GM23338 (cell line): Measurements from ENCODE around the gene ST6GALNAC3. TPM values are rescaled to one million over a fixed set of nuclear protein-coding genes. Genes with fewer than 3 reads are reported as not detected.

ENCODE experiments used
- ATAC-seq: fragments of 200-7000 bp; cut with Tn5 transposase; 3 replicates; pipeline ENCODE4 v1.9.1; 2020
- DNase-seq: peaks from one replicate; pipeline ENCODE4 v3.0.0-alpha.2; 2015; ENCODE audit warnings: low spot score
- H2AFZ ChIP-seq: fragments of 200-600 bp; sonication (generic); 2 replicates; pipeline ENCODE4 v1.8.0; 2016; ENCODE audit warnings: antibody characterized with exemption, mild to moderate bottlenecking, moderate library complexity
- H3F3A ChIP-seq: fragments of 200-600 bp; sonication (generic); replicated peaks from 2 replicates; pipeline ENCODE4 v1.8.0; 2017; ENCODE audit warnings: antibody characterized with exemption, mixed run types, low read depth
- H3K27ac ChIP-seq: fragments of 200-600 bp; sonication (generic); 2 replicates; pipeline ENCODE4 v1.6.1; 2016; ENCODE audit warnings: low read depth
- H3K27me3 ChIP-seq: fragments of 200-600 bp; sonication (generic); 2 replicates; pipeline ENCODE4 v1.8.0; 2016; ENCODE audit warnings: mild to moderate bottlenecking, mixed run types, moderate library complexity; ENCODE audit not compliant: insufficient read depth
- H3K36me3 ChIP-seq: fragments of 200-600 bp; sonication (generic); 2 replicates; pipeline ENCODE4 v1.8.0; 2016; ENCODE audit warnings: mild to moderate bottlenecking; ENCODE audit not compliant: insufficient read depth
- H3K4me1 ChIP-seq: fragments of 200-600 bp; sonication (generic); 2 replicates; pipeline ENCODE4 v1.8.0; 2016; ENCODE audit warnings: mild to moderate bottlenecking, moderate library complexity; ENCODE audit not compliant: insufficient read depth
- H3K4me2 ChIP-seq: fragments of 200-600 bp; sonication (generic); 2 replicates; pipeline ENCODE4 v1.7.1; 2017; ENCODE audit warnings: mixed run types
- H3K4me3 ChIP-seq: fragments of 200-600 bp; sonication (generic); 2 replicates; pipeline ENCODE4 v1.6.1; 2016; ENCODE audit warnings: mixed run types
- H3K79me2 ChIP-seq: fragments of 200-600 bp; sonication (generic); replicated peaks from 2 replicates; pipeline ENCODE4 v1.8.0; 2017; ENCODE audit warnings: mild to moderate bottlenecking; ENCODE audit not compliant: insufficient read depth
- H3K9me2 ChIP-seq: fragments of 200-600 bp; sonication (generic); 2 replicates; pipeline ENCODE4 v1.8.0; 2017; ENCODE audit not compliant: insufficient read depth
- H4K20me1 ChIP-seq: fragments of 200-600 bp; sonication (generic); replicated peaks from 2 replicates; pipeline ENCODE4 v1.8.0; 2017; ENCODE audit warnings: mild to moderate bottlenecking; ENCODE audit not compliant: insufficient read depth
- H3K27ac Mint-ChIP-seq: 2 replicates; pipeline ENCODE4 v1.8.0; 2020; ENCODE audit warnings: inconsistent platforms, mild to moderate bottlenecking, moderate library complexity, mixed read lengths
- H3K27me3 Mint-ChIP-seq: 3 replicates; pipeline ENCODE4 v1.8.0; 2022; ENCODE audit warnings: low read depth, mild to moderate bottlenecking, moderate library complexity, mixed read lengths, inconsistent platforms; ENCODE audit not compliant: insufficient read depth, poor library complexity
- H3K36me3 Mint-ChIP-seq: 3 replicates; pipeline ENCODE4 v1.8.0; 2021; ENCODE audit warnings: low read depth, mild to moderate bottlenecking, inconsistent platforms, moderate library complexity, mixed read lengths
- H3K4me1 Mint-ChIP-seq: 3 replicates; pipeline ENCODE4 v1.8.0; 2020; ENCODE audit warnings: mild to moderate bottlenecking, inconsistent platforms, mixed read lengths
- H3K4me3 Mint-ChIP-seq: 3 replicates; pipeline ENCODE4 v1.8.0; 2021; ENCODE audit warnings: moderate library complexity, mild to moderate bottlenecking, inconsistent platforms, mixed read lengths
- H3K9me3 Mint-ChIP-seq: 3 replicates; pipeline ENCODE4 v1.8.0; 2020; ENCODE audit warnings: moderate library complexity, mild to moderate bottlenecking, inconsistent platforms, mixed read lengths
- CREB1 ChIP-seq: fragments of 250-450 bp; sonication (Bioruptor Pico); IDR thresholded peaks from 2 replicates; pipeline ENCODE4 v1.5.0; 2020; ENCODE audit warnings: low read depth, mild to moderate bottlenecking, moderate library complexity
- CTCF ChIP-seq, 2 experiments: fragments of 200-600 bp in 1 of 2; sonication (generic) in 1 of 2; conservative IDR thresholded peaks; 2 replicates each; pipeline versions ENCODE4 v1.5.1 to v1.6.1; 2016 to 2017; ENCODE audit warnings: antibody characterized with exemption in 2 of 2, low read depth in 2 of 2, mild to moderate bottlenecking in 2 of 2, moderate library complexity in 1 of 2
- ETS1 ChIP-seq: IDR thresholded peaks from 2 replicates; pipeline ENCODE4 v1.6.1; 2016; ENCODE audit warnings: antibody characterized with exemption
- EZH2 ChIP-seq: fragments of 200-600 bp; sonication (generic); IDR thresholded peaks from one replicate; pipeline ENCODE4 v1.8.0; 2017; ENCODE audit warnings: antibody characterized with exemption, mild to moderate bottlenecking, low read depth; ENCODE audit not compliant: unreplicated experiment
- EZH2phosphoT487 ChIP-seq: fragments of 200-600 bp; sonication (generic); IDR thresholded peaks from one replicate; pipeline ENCODE4 v1.8.1; 2018; ENCODE audit warnings: antibody characterized with exemption; ENCODE audit not compliant: unreplicated experiment
- JUNB ChIP-seq: IDR thresholded peaks from one replicate; pipeline ENCODE4 v1.6.1; 2016; ENCODE audit warnings: antibody characterized with exemption; ENCODE audit not compliant: unreplicated experiment
- STAT1 ChIP-seq: IDR thresholded peaks from one replicate; pipeline ENCODE4 v1.6.1; 2016; ENCODE audit warnings: antibody characterized with exemption; ENCODE audit not compliant: unreplicated experiment
- ZNF114 ChIP-seq: fragments of 250-450 bp; sonication (Bioruptor Pico); IDR thresholded peaks from 2 replicates; pipeline ENCODE4 v1.5.0; 2020; ENCODE audit warnings: mild to moderate bottlenecking, moderate library complexity
- ZNF462 ChIP-seq: fragments of 250-450 bp; sonication (Bioruptor Pico); IDR thresholded peaks from 2 replicates; pipeline ENCODE4 v1.5.0; 2020; ENCODE audit warnings: mild to moderate bottlenecking, moderate library complexity
- polyA plus RNA-seq: library from polyadenylated mRNA; unstranded; fragments of >200 nt; fragmentation: Nextera tagmentation; extraction: Ambion mirVana; gene quantifications from 2 replicates; pipeline ENCODE4 v1.2.1, GENCODE V29; 2016
- total RNA-seq: library from RNA; depleted of rRNA; stranded (reverse); fragments of >200 nt; shearing (Covaris generic); gene quantifications from 2 replicates; pipeline ENCODE4 v1.2.3, GENCODE V29; 2014

Gene ST6GALNAC3
- total and polyA plus RNA-seq, 2 experiments from 2014 or later = 4.7 to 11.6 TPM

- DNase-seq = peak; percentile 31
- H3F3A ChIP-seq = no peaks in the 10 kb centered on the region
- no peaks in the 10 kb centered on the region for H3K36me3 ChIP-seq
- Mint-ChIP-seq H3K36me3 (no peaks in the 10 kb centered on the region), H3K4me1 (peaks cover 46% of the 10 kb centered on the region), H3K27me3 (no peaks in the 10 kb centered on the region), H3K9me3 (peaks cover 4% of the 10 kb centered on the region; the same call in 2 of the 3 replicates), H3K27ac (no peak overlapping the region), H3K4me3 (no peak overlapping the region)
- H2AFZ ChIP-seq = no peak overlapping the region
- H3K4me3 ChIP-seq = no peak overlapping the region
- H3K79me2 ChIP-seq = no peaks in the 10 kb centered on the region
- H3K27ac ChIP-seq = no peak overlapping the region
- no peak for TF ChIP-seq EZH2
- TF ChIP-seq CTCF (conservative IDR thresholded peaks at IDR 0.05; ENCODE audit: low read depth in 2 of 2) = no peak
- no peak for TF ChIP-seq ZNF462 (CRISPR knock-in tag)
- TF ChIP-seq JUNB = no peak
- no peak for TF ChIP-seq EZH2phosphoT487
- no peak for TF ChIP-seq ZNF114 (CRISPR knock-in tag)
- TF ChIP-seq ETS1 = no peak
- TF ChIP-seq STAT1 = no peak
- no peak for TF ChIP-seq CREB1 (CRISPR knock-in tag)
- H3K4me1 ChIP-seq = peaks cover 46% of the 10 kb centered on the region
- H3K9me2 ChIP-seq = no peaks in the 10 kb centered on the region
- no peak; the same call in 1 of the 3 replicates for ATAC-seq
- H4K20me1 ChIP-seq = no peaks in the 10 kb centered on the region
- no peaks in the 10 kb centered on the region for H3K27me3 ChIP-seq
- no peak overlapping the region for H3K4me2 ChIP-seq
These were observed 36.1 kb upstream of the ST6GALNAC3 start for GRCh38 chr1:76038287-76039004.
